GM19193 (cell line): ENCODE data around the gene TLE7.
A peak's percentile ranks its signal among the peaks of the same experiment; 100 is the strongest.

Experiments
- POLR2A ChIP-seq: IDR thresholded peaks from 4 replicates; pipeline ENCODE4 v1.6.1; 2011; ENCODE audit not compliant: insufficient read depth, insufficient read length; ENCODE audit errors: extremely low read depth

TLE7 gene

DNA sequence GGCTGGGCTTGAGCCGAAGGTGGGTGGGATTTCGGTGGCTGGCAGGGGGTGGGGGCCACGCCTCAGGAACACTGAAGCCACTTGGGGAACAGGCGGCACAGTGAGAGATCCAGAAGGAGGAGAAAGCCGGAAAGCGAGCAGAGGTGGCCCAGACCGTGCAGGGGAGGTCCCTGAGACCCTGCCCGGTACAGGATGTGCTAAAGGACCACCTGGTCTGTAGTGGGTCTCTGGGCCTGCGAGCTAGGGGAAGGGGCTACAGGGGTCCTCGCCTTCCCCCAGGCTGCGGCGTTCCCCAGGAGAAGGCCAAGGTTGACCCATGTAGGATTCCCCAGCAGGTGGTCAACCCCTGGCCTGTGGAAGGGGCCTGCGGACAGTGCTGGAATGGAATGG lies at the start of gene TLE7:
TLE7 (minus strand) TSS at position 4 of the 390 bp plus-strand sequence. CDS start 8,730 bp downstream, outside the sequence.
- TF ChIP-seq POLR2A: no peak

- TF ChIP-seq POLR2A: no peak
These were observed 49.2 kb upstream of the TLE7 start for GRCh38 chr16:71491054-71491453.

DNA sequence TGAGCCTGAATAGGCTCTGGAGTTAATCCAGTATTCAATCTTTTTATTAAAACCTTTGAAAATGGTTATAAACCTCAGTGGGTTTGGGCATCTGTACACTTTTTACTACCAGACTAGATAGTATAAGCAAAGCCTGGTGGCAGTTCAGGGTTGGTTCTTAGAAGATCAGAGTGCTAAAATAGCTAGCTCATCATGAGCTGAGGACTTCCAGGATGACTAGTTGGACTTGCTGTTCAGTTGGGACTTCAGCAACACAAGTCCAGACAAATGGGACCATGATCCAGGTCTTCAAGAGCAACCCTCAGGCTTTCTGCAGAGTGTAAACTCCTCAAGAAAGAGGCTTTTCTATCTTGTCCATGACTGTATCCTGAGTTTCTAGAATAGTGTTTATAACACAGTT lies 48.5 kb upstream of the TLE7 start:
- no peak for TF ChIP-seq POLR2A

GRCh38 chr16:71489122-71489521 lies 47.3 kb upstream of the TLE7 start, which contains the start of gene ZNF19:
Gene ZNF19 (minus strand): TSS chr16:71489324. CDS start chr16:71482114, 7,210 bp downstream.
- TF ChIP-seq POLR2A: no peak

GRCh38 chr16:71484006-71484893 lies 42.4 kb upstream of the TLE7 start:
- TF ChIP-seq POLR2A: peak; percentile 77

DNA sequence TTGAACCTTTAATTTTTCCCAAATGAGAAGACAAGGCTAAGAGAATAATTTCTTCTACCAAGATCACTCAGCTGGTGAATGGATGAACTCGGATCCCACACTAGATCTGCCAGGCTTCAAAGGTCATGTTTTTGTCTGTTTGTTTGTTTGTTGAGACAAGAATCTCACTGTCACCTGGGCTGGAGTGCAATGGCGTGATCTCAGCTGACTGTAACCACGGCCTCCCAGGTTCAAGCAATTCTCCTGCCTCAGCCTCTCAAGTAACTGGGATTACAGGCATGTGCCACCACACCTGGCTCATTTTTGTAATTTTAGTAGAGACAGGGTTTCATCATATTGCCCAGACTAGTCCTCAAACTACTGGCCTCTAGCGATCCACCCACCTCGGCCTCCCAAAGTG lies 40.7 kb upstream of the TLE7 start:
- TF ChIP-seq POLR2A: no peak

DNA sequence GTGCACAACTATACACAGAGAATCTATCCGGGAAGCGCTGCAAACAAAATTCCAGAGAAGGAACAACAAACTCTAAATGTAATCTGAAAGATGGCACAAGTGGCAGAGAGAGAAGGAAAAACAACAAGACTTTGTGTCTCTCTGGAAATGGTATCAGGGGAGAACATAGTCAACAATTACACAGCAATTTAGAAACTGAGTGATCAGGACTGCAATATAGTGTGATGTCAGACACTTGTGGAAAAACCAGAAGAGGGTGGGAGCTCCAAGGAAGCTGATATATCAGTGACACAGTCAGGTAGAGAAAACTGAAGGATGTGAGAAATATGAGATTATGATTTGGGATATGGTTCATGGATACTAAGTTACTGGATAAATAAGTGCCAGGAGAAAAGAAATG lies 39.1 kb upstream of the TLE7 start:
- TF ChIP-seq POLR2A: no peak

DNA sequence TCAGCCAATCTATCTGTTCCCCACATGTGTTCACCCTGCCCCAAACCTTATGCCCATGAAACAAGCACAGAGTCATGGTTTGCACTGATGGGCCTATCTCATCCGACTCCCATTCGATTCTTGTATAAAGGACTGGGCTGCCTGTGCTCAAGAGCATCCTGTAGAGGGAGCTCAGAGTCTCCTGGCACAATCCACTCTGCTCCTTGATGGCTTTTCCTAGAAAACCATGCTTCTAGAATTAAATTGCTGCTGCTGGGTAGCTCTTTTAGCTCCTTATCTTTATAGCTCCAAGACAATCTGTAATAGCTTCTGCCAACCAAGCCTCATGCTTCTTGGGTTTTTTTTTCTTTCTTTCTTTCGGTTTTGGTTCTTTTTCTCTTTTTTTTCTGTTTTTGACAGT lies 37.6 kb upstream of the TLE7 start:
- no peak for TF ChIP-seq POLR2A

- no peak for TF ChIP-seq POLR2A
These were observed 34.7 kb upstream of the TLE7 start for GRCh38 chr16:71476457-71477124.

DNA sequence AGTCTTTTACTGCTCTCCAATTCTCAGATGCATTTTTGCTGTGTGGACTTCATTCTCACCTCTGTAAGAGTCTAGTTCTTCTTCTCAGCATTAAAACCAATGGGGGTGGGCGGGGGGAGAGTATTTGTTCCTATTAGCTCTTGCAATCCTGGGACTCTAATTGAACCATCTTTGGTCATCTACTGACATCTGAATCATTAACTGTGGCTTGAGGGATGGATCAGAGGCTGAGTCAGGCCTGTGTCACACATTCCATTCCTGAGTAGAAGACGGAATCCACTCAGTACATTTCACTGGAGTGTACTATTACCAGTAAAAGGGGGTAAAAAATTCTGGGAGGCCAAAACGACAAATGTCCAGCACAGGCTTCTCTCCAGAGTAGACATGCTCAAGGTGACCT lies 33.0 kb upstream of the TLE7 start:
- TF ChIP-seq POLR2A: no peak

- TF ChIP-seq POLR2A: no peak
These were observed 32.0 kb upstream of the TLE7 start for GRCh38 chr16:71473891-71474290.

DNA sequence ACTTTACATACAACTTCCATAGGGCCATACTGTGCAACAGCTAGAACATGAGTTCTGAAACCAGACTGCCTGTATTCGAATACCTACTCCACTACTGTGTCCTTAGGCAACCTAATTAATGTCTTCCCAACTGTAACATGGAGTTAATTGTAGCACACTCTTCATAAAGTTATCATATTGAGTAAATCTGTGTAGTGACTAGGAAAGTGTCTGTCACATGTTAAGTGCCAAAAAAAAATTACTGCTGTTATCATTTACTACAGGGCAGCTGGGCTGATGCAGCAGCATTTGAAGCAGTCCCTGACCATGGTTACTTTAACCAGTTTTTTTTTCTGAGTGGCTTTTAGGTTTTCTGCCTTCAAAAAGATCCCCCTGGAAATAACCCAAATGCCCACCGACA lies 31.1 kb upstream of the TLE7 start:
- TF ChIP-seq POLR2A: no peak

DNA sequence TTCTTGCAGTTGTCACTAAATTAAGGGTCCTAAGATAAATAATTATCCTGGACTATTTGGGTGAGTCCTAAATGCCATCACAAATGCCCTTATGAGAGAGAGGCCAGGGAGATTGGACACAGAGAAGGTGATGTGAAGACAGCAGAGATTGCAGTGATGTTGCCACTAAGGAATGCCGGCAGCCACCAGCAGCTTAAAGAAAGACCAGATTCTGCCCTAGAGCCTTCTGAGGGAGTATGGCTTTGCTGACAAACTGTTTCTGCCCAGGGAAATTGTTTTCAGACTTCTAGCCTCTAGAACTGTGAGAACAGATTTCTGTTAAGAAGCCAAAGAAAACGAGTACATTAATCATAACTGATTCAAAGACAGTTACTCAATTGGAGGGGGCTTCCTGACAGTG lies 30.2 kb upstream of the TLE7 start:
- TF ChIP-seq POLR2A: no peak

GRCh38 chr16:71467810-71468209 lies 26.0 kb upstream of the TLE7 start:
- TF ChIP-seq POLR2A: no peak

GRCh38 chr16:71464231-71464630 lies 22.4 kb upstream of the TLE7 start:
- TF ChIP-seq POLR2A: no peak

- peak; percentile 95 for TF ChIP-seq POLR2A
These were observed 20.1 kb upstream of the TLE7 start, which contains the start of gene ZNF23 for GRCh38 chr16:71461686-71462648. Gene ZNF23 (minus strand): TSS chr16:71462247. CDS start chr16:71456796, 5,451 bp downstream.

DNA sequence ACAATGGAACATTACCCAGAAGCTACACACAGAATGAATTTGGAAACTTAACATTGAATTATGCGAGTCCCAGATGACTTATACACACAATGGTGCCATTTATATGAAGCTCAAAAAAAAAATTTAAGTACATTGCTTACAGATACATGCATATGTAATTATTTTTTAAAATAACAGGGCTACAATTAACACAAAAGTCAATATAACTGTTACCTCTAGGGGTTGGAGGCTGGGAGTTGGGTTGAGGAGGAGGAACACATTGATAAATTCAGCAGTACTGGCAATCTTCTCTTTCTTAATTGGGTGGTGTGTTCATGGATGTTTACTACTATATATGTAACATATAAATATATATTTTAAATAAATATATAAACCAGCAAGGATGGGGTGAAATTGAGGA lies 19.1 kb upstream of the TLE7 start:
- no peak for TF ChIP-seq POLR2A
